Activated gamma-delta T cell treated with Interleukin-2 at 50 U/mL for 16 hours (primary cell): ENCODE results near the gene DBNDD2.

ENCODE experiments used
- DNase-seq: peaks from one replicate; pipeline ENCODE4 v3.0.0-alpha.2; 2020

DBNDD2 gene

GRCh38 chr20:45452772-45453691 lies 44.9 kb downstream of the DBNDD2 start:
- no peak for DNase-seq

- DNase-seq = peak; percentile 12
Observed at GRCh38 chr20:45456632-45457031, 48.5 kb downstream of the DBNDD2 start.

GRCh38 chr20:45459606-45460005 lies 51.5 kb downstream of the DBNDD2 start:
- no peak for DNase-seq
